HepG2 (cell line): ENCODE data around the gene SASH1.

Experiments
- POLR2A ChIP-seq, 2 experiments: IDR thresholded peaks; 2 replicates each; pipeline ENCODE4 v1.6.1; 2011; ENCODE audit warnings: low read depth in 2 of 2, low read length in 2 of 2, mild to moderate bottlenecking in 1 of 2, moderate library complexity in 1 of 2; ENCODE audit not compliant: insufficient read depth in 1 of 2
- SRSF4 ChIP-seq: fragments of 200-400 bp; formaldehyde crosslinking; IDR thresholded peaks from one replicate; pipeline ENCODE4 v1.6.1; 2018; ENCODE audit warnings: mild to moderate bottlenecking, low read depth, low read length, moderate library complexity; ENCODE audit not compliant: poor library complexity, severe bottlenecking
- TF ChIP-seq, protein P1 (sequence below), 2 experiments: IDR thresholded peaks; 2 replicates each; pipeline ENCODE4 v1.6.1; 2011 to 2012; ENCODE audit warnings: low read length in 2 of 2, borderline replicate concordance in 1 of 2, low read depth in 1 of 2, mild to moderate bottlenecking in 1 of 2, moderate library complexity in 1 of 2

- TF ChIP-seq, protein P1, sequence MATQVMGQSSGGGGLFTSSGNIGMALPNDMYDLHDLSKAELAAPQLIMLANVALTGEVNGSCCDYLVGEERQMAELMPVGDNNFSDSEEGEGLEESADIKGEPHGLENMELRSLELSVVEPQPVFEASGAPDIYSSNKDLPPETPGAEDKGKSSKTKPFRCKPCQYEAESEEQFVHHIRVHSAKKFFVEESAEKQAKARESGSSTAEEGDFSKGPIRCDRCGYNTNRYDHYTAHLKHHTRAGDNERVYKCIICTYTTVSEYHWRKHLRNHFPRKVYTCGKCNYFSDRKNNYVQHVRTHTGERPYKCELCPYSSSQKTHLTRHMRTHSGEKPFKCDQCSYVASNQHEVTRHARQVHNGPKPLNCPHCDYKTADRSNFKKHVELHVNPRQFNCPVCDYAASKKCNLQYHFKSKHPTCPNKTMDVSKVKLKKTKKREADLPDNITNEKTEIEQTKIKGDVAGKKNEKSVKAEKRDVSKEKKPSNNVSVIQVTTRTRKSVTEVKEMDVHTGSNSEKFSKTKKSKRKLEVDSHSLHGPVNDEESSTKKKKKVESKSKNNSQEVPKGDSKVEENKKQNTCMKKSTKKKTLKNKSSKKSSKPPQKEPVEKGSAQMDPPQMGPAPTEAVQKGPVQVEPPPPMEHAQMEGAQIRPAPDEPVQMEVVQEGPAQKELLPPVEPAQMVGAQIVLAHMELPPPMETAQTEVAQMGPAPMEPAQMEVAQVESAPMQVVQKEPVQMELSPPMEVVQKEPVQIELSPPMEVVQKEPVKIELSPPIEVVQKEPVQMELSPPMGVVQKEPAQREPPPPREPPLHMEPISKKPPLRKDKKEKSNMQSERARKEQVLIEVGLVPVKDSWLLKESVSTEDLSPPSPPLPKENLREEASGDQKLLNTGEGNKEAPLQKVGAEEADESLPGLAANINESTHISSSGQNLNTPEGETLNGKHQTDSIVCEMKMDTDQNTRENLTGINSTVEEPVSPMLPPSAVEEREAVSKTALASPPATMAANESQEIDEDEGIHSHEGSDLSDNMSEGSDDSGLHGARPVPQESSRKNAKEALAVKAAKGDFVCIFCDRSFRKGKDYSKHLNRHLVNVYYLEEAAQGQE (IDR thresholded peaks at IDR 0.05; ENCODE audit: borderline replicate concordance in 1 of 2, low read depth in 1 of 2, low read length in 2 of 2): no peak
- TF ChIP-seq POLR2A (IDR thresholded peaks at IDR 0.05; ENCODE audit: insufficient read depth in 1 of 2, low read depth in 2 of 2, low read length in 2 of 2): no peak
- TF ChIP-seq SRSF4: no peak
Observed at GRCh38 chr6:148598724-148599123, 256.1 kb downstream of the SASH1 start.
